ENCODE measurements around the gene OLFM1.

The OLFM1 gene

DNA sequence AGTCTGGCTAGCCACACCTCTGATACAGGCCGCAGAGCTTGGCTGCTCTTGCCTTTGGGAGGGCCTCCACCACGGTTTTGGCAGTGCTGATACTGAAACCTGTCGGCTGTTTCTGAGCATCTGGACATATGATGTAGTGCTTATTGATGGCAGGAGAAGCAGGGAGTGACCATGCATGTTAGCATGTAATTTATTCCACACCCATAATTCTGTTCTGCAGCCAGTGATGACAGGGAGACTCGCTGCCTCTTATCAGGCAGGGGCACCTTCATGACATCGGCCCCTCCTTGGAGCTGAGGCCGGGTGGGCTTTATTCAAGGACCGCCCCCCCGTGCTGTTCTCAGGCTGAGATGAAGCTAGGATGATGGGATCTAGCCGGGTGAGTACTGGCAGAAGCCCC lies 49.0 kb downstream of the OLFM1 start:
- TF ChIP-seq, protein P1, sequence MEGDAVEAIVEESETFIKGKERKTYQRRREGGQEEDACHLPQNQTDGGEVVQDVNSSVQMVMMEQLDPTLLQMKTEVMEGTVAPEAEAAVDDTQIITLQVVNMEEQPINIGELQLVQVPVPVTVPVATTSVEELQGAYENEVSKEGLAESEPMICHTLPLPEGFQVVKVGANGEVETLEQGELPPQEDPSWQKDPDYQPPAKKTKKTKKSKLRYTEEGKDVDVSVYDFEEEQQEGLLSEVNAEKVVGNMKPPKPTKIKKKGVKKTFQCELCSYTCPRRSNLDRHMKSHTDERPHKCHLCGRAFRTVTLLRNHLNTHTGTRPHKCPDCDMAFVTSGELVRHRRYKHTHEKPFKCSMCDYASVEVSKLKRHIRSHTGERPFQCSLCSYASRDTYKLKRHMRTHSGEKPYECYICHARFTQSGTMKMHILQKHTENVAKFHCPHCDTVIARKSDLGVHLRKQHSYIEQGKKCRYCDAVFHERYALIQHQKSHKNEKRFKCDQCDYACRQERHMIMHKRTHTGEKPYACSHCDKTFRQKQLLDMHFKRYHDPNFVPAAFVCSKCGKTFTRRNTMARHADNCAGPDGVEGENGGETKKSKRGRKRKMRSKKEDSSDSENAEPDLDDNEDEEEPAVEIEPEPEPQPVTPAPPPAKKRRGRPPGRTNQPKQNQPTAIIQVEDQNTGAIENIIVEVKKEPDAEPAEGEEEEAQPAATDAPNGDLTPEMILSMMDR (conservative IDR thresholded peaks at IDR 0.05; ENCODE audit: low read length): no peak
- no peak for DNase-seq (ENCODE audit: low read depth)
- H3K4me3 ChIP-seq (ENCODE audit: low read length): no peak overlapping the region

DNA sequence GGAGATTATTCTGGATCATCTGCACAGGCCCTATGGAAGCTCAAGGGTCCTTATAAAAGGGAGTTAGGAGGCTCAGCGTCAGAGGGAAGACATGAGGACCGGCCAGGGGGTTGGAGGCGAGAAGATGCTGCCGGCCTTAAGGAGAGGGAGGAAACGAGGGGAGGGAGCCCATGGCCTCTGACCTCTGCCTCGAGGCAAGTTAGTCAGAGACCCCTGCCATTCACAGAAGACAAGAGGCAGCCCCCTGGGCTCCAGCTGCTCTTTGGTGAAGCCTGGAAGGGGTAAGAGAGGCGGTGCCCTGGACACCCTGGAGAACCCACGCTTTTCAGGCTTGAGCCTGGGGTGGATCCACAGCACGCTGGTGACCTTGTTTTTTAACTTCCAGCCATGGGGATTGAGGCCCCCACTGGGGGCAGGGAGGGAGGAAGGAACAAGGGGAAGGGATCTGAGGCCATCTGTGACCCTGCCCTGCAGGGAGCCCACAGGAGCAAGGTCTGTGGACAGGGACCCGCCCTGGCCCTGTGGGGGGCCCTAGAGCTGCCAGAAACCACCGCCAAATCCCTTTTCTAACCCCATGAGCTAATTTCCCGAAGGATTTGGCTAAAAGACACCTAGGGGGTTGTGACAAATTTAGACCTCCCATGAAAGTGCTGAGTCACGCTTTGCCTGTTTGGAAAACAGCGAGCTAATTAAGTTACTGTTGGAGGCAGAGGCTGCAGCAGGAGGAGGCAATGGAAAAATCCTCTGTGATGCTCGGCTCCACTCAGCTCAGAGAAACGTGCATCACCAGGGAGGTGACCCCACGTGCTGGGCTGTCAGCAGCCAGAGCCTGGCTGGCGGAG lies 49.7 kb downstream of the OLFM1 start:
- TF ChIP-seq, protein P1 (conservative IDR thresholded peaks at IDR 0.05; ENCODE audit: low read length): no peak
- peak; percentile 30 for DNase-seq (ENCODE audit: low read depth)
- H3K4me3 ChIP-seq (ENCODE audit: low read length): no peak overlapping the region

DNA sequence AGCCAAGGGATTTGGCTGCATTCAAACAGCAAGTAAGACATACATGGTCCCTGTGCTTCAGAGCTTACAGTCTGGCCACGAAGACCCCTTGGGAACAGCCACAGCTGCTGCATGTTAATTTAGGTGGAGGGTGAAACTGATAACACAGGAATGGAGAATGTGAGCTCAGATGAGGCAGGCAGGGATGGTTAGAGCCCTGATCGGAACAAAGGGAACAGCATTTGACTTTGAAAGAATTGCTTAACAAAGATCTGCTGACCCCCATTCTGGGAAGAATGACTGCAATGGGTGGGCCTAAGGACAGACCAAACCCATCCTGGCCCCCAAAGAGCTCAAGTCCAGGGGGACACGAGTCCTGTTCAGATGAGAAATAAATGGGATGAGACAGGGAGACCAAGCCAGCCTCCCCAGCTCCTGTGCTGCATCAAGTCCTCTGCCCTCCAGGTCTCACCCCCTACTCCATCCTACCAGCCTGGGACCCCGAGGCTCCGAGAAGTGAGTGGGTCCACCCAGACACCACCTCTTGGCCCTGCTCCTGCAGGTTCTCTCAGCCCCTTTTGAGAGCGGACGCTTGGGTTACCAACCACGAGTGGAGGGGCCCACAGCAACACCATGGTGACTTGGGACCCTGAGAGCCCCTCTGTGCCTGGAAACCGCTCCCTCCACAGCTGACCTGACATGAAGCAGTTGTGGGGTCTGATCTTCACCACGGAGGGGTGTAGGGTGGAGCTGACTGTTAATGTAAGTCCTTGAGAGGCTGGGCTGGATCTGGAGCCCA lies 50.8 kb downstream of the OLFM1 start:
- no peak for DNase-seq (ENCODE audit: low read depth)
- H3K4me3 ChIP-seq (ENCODE audit: low read length): no peak overlapping the region
- TF ChIP-seq, protein P1 (conservative IDR thresholded peaks at IDR 0.05; ENCODE audit: low read length): no peak

DNA sequence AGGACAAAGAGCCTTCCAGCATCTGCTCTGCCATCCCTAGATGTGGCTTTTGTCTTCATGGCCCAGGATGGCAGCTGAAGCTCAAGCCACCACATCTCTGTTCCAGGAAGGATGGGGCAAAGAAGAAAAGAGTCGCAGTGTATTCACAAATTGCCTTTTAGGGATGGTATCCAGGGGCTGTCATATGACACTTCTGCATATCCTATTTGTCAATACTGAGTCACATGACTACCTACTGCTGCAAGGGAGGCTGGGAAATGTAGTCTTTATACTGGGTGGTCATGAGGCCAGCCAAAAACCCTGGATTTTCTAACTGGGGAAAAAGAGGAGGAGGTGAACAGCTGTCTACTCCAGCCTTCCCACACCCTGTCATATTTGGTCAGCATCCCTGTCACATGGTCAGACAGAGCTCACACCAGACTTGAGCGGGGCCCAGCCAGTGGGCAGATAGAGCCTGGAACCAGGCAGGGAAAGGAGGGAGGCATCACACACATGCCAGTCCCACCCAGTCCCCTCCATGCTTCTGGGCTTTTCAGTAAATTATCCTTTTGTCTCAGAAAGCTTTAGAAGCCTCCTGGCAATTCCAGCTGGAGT lies 52.0 kb downstream of the OLFM1 start:
- no peak overlapping the region for H3K4me3 ChIP-seq (ENCODE audit: low read length)
- TF ChIP-seq, protein P1 (conservative IDR thresholded peaks at IDR 0.05; ENCODE audit: low read length): no peak
- no peak for DNase-seq (ENCODE audit: low read depth)

DNA sequence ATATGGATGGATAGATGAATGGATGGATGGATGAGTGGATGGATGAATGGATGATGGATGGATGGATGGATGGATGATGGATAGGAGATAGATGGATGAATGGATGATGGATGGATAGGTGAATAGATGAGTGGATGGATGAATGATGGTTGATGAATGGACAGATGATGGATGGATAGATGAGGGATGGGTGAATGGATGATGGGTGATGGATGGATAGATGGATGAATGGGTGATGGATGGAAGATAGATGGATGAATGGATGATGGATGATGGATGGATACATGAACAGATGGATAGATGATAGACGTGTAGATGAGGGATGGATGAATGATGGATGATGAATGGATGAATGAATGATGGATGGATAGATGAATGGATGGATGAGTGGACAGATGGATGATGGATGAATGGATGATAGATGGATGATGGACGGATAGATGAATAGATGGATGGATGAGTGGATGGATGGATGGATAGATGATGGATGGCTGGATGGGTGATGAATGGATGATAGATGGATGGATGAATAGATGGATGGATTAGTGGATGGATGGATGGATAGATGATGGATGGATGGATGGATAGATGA lies 53.8 kb downstream of the OLFM1 start:
- no peak overlapping the region for H3K4me3 ChIP-seq (ENCODE audit: low read length)
- DNase-seq (ENCODE audit: low read depth): no peak
- TF ChIP-seq, protein P1 (conservative IDR thresholded peaks at IDR 0.05; ENCODE audit: low read length): no peak

DNA sequence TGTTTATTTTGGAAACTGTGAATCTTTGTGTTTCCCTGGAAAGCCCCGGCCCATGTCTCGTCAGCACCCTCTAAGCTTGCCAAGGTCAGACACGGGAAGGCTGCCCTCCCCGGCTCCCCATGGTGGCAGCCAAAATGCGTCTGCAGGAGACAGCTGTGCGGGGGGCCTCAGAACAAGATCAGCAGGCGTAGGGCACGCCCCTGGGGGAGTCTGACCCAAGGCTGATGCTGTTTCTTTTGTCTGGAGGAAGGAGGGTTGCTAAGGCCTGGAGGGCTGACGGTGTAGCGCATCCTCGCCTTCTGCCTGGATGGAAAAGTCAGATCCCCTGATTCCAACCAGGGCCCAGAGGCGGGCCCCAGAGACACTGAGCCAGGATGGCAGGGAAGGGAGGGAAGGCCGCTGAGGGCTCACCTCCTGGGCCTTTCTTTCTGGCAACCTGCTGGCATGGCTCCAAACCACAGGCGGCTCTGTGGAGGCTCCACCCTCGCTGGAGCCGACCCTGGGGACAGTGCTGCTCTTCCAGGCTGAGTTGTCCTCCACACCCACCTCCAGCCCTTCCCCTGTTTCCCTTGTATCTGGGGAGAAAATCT lies 57.2 kb downstream of the OLFM1 start:
- no peak overlapping the region for H3K4me3 ChIP-seq (ENCODE audit: low read length)
- DNase-seq (ENCODE audit: low read depth): no peak
- TF ChIP-seq, protein P1 (conservative IDR thresholded peaks at IDR 0.05; ENCODE audit: low read length): no peak

Measured in AG10803 (cell line).